Ishikawa (cell line): ENCODE measurements around the gene TM9SF2.

ENCODE experiments used
- CEBPB ChIP-seq: IDR thresholded peaks from 2 replicates; pipeline ENCODE4 v1.6.1; 2012
- CREB1 ChIP-seq: IDR thresholded peaks from 2 replicates; pipeline ENCODE4 v1.6.1; 2012; ENCODE audit warnings: low read depth
- EGR1 ChIP-seq: IDR thresholded peaks from 2 replicates; pipeline ENCODE4 v1.6.1; 2012
- EP300 ChIP-seq: IDR thresholded peaks from 2 replicates; pipeline ENCODE4 v1.6.1; 2012; ENCODE audit warnings: borderline replicate concordance
- NFIC ChIP-seq: IDR thresholded peaks from 2 replicates; pipeline ENCODE4 v1.6.1; 2012
- RAD21 ChIP-seq: IDR thresholded peaks from 2 replicates; pipeline ENCODE4 v1.6.1; 2012; ENCODE audit warnings: low read depth
- TAF1 ChIP-seq: IDR thresholded peaks from 2 replicates; pipeline ENCODE4 v1.6.1; 2012; ENCODE audit warnings: low read depth, mild to moderate bottlenecking
- TEAD4 ChIP-seq: IDR thresholded peaks from 2 replicates; pipeline ENCODE4 v1.6.1; 2012
- YY1 ChIP-seq: IDR thresholded peaks from 2 replicates; pipeline ENCODE4 v1.6.1; 2012; ENCODE audit warnings: low read depth
- TF ChIP-seq, protein P1 (sequence below): IDR thresholded peaks from 2 replicates; pipeline ENCODE4 v1.6.1; 2012; ENCODE audit warnings: low read depth, mild to moderate bottlenecking
- TF ChIP-seq, protein P2 (sequence below): IDR thresholded peaks from 2 replicates; pipeline ENCODE4 v1.6.1; 2012

DNA sequence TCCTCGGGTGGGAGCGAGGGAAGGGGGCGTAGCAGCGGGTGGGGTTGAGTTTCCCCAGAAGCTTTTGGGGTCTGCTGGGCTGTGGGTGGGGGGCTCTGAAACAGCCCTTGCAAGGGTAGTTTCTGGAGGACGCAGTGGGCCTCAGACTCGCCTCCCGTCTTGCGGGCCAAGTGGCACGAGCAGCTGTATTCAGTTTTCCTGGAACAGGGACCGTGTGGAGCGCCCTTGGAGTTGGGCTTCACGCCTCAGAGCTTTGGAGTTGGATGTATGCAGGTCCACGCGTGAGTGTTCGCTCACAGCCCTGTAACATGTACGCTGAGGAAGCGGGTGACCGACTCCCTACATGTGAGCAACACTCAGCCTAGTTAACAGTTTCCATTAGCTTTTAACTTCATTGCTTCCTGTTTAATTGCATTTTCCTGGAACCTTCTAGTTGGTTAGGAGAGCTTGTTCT is 603 bp downstream of the TM9SF2 start:
- TF ChIP-seq TEAD4 (no peak), CEBPB (no peak), TAF1 (no peak), EP300 (no peak), CREB1 (no peak), RAD21 (no peak), YY1 (no peak), NFIC (no peak), EGR1 (no peak)
- TF ChIP-seq, protein P1, sequence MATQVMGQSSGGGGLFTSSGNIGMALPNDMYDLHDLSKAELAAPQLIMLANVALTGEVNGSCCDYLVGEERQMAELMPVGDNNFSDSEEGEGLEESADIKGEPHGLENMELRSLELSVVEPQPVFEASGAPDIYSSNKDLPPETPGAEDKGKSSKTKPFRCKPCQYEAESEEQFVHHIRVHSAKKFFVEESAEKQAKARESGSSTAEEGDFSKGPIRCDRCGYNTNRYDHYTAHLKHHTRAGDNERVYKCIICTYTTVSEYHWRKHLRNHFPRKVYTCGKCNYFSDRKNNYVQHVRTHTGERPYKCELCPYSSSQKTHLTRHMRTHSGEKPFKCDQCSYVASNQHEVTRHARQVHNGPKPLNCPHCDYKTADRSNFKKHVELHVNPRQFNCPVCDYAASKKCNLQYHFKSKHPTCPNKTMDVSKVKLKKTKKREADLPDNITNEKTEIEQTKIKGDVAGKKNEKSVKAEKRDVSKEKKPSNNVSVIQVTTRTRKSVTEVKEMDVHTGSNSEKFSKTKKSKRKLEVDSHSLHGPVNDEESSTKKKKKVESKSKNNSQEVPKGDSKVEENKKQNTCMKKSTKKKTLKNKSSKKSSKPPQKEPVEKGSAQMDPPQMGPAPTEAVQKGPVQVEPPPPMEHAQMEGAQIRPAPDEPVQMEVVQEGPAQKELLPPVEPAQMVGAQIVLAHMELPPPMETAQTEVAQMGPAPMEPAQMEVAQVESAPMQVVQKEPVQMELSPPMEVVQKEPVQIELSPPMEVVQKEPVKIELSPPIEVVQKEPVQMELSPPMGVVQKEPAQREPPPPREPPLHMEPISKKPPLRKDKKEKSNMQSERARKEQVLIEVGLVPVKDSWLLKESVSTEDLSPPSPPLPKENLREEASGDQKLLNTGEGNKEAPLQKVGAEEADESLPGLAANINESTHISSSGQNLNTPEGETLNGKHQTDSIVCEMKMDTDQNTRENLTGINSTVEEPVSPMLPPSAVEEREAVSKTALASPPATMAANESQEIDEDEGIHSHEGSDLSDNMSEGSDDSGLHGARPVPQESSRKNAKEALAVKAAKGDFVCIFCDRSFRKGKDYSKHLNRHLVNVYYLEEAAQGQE, result no peak
- TF ChIP-seq, protein P2, sequence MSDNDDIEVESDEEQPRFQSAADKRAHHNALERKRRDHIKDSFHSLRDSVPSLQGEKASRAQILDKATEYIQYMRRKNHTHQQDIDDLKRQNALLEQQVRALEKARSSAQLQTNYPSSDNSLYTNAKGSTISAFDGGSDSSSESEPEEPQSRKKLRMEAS, result no peak
